GM12874 (cell line): ENCODE data around the gene SAMD10.

Experiments used
- CTCF ChIP-seq: IDR thresholded peaks from 2 replicates; pipeline ENCODE4 v1.5.1; 2011; ENCODE audit warnings: low read depth, mild to moderate bottlenecking, control low read depth, low read length, moderate library complexity; ENCODE audit not compliant: insufficient read depth

Gene SAMD10

DNA sequence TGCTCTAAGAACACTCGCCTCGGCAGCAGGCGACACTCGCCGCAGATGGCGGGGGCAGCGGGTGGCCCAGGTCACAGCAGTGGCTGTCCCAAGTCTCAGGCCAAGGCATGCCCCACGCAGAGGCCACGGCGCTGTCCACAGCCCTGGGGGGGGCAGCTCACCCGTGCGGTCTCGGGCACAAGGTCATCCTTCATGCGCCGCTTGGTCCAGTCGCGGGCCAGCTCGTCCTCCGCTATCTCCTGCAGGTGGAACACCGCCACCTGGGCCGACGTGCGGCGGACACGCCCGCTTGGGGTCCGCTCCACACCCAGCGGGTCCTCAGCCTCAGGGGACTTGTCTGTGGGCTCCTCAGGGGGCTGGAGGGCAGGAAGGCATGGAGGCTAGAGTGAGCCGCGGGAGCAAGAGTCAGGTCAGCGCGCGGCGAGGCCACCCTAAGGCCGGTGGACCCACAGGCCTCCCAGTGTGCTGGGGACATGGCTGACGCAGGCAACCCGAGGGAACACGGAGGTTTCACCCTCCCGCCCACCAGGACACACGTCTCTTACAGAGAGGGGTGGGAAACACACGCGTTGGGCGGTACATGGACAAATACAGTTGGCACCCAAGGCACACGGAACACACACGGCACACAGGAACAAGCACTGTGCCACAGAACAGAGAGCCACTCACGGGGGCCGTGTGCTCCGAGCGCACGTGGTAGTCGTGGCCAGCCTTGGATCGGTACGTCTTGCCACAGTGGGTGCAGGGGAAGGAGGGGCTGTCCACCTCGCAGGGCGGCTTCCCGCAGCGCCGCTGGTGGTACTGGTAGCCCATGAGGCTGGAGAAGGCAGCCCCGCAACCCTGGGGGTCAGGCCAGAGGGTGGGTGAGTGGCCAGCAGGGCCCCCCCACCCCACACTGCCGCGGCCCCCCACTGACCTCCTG, 16.8 kb downstream of the SAMD10 start:
- no peak for TF ChIP-seq CTCF

GRCh38 chr20:63961664-63962425, 17.6 kb downstream of the SAMD10 start:
- TF ChIP-seq CTCF = no peak

DNA sequence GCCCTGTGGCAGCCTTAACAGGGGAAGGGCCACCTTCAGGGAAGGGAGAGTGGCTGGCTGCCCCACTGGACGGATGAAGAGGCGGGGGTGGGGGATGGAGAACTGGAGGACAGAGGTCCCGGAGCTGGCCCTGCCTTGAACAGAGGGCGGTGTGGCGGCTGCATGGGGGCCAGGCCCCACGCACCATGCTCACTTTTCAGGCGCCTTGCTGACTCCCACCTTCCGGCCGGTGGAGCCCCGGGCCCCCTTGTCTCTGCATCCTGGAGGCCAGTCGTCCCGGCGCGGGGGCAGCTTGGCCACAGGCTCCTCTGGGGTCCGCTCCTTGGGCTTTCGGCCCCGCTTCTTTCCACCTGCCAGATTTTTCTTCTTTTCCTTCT, 19.8 kb downstream of the SAMD10 start:
- no peak for TF ChIP-seq CTCF

DNA sequence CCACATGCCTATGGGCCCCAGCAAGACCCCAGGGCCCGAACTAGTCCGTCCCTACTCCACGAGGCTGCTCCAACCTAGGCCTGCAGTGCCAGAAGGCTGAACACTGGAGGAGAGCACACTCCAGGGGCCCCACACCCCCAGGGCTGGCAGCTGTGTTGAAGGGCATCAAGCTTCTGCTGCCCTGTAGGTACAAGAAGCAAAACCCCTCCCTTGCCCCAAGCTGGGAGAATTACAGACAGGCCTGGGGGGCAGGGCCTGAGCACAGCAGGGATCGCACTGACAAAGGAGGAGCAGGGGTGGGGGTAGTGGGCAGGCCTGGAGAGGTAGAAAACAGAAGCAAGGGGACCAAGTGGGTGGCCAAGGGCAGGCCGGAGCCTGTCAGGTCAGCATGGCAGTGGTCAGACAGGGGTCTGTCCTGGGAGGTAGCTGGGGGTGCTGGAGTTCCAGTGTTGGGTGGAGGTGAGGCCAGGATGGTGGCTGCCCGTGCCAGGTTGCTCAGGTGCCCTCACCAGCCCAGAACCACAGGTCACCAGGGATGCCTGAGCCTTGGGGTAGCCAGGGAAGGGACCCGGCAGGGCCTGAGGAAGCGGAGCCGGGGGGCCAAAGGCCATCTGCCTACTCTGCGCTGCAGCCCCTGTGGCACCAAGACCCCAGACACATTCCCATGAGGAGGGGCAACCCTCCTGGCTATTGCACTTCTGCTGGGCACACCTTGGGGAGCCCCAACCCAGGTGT, 20.3 kb downstream of the SAMD10 start:
- no peak for TF ChIP-seq CTCF

GRCh38 chr20:63958471-63958870, 21.0 kb downstream of the SAMD10 start:
- TF ChIP-seq CTCF = no peak

- TF ChIP-seq CTCF = no peak
Measured at GRCh38 chr20:63957690-63958441, 21.6 kb downstream of the SAMD10 start.
